AG09309 (cell line): ENCODE measurements around the gene SERPINB6.
"Not testable (repeated sequence)": the region's sequence is repeated elsewhere in the genome, so short reads cannot be mapped to it uniquely, and the experiment has no call there.

Experiments
- DNase-seq: peaks from one replicate; pipeline ENCODE4 v3.0.0-alpha.2; 2010; ENCODE audit warnings: low read depth
- H3K4me3 ChIP-seq: 2 replicates; pipeline ENCODE4 v1.5.1; 2011; ENCODE audit warnings: mild to moderate bottlenecking, low read depth, low read length, moderate library complexity; ENCODE audit not compliant: control insufficient read depth
- CTCF ChIP-seq: IDR thresholded peaks from 2 replicates; pipeline ENCODE4 v1.5.1; 2011; ENCODE audit warnings: mild to moderate bottlenecking, low read depth, low read length, inconsistent platforms; ENCODE audit not compliant: insufficient read depth, control insufficient read depth; ENCODE audit errors: missing control alignments

SERPINB6 gene

GRCh38 chr6:2931970-2932748, 39.2 kb downstream of the SERPINB6 start:
- TF ChIP-seq CTCF = peak; percentile 98
- DNase-seq = peak; percentile 7
- H3K4me3 ChIP-seq = no peak overlapping the region

- no peak overlapping the region for H3K4me3 ChIP-seq
- no peak for DNase-seq
- no peak for TF ChIP-seq CTCF
Measured at GRCh38 chr6:2931055-2931454, 40.3 kb downstream of the SERPINB6 start.

GRCh38 chr6:2927931-2928330, 43.4 kb downstream of the SERPINB6 start:
- not testable (repeated sequence) for H3K4me3 ChIP-seq, DNase-seq

GRCh38 chr6:2925842-2926747, 45.3 kb downstream of the SERPINB6 start:
- not testable (repeated sequence) for H3K4me3 ChIP-seq, DNase-seq

GRCh38 chr6:2921520-2922115, 49.7 kb downstream of the SERPINB6 start:
- DNase-seq = no peak
- TF ChIP-seq CTCF = no peak
- no peak overlapping the region for H3K4me3 ChIP-seq

GRCh38 chr6:2920671-2921112, 50.7 kb downstream of the SERPINB6 start:
- no peak overlapping the region for H3K4me3 ChIP-seq
- DNase-seq = no peak
- no peak for TF ChIP-seq CTCF

- no peak overlapping the region for H3K4me3 ChIP-seq
- DNase-seq = no peak
- TF ChIP-seq CTCF = no peak
Measured at GRCh38 chr6:2919886-2920285, 51.5 kb downstream of the SERPINB6 start.
